ENCODE measurements around the gene GRID1. TPM values are rescaled to one million over a fixed set of nuclear protein-coding genes. Genes with fewer than 3 reads are reported as not detected.

Gene GRID1
- total RNA-seq, 2 donors from 2014 or later, result 0.27 to 0.85 TPM

GRCh38 chr10:86207226-86207625 lies 159.4 kb downstream of the GRID1 start:
- H3K36me3 ChIP-seq, result no peaks in the 10 kb centered on the region
- no peak for ATAC-seq (ENCODE audit: insufficient number of reproducible peaks, low FRiP score, low read depth)
- no peaks in the 10 kb centered on the region for H3K27me3 ChIP-seq (replicated peaks; ENCODE audit: insufficient read depth)
- no peaks in the 10 kb centered on the region for H3K4me1 ChIP-seq (ENCODE audit: control insufficient read depth in 1 of 2, low read depth in 2 of 2)
- no peak overlapping the region for H3K27ac ChIP-seq
- no peak overlapping the region for H3K4me3 ChIP-seq
- DNase-seq (ENCODE audit: low spot score), result no peak
- TF ChIP-seq, protein P1, sequence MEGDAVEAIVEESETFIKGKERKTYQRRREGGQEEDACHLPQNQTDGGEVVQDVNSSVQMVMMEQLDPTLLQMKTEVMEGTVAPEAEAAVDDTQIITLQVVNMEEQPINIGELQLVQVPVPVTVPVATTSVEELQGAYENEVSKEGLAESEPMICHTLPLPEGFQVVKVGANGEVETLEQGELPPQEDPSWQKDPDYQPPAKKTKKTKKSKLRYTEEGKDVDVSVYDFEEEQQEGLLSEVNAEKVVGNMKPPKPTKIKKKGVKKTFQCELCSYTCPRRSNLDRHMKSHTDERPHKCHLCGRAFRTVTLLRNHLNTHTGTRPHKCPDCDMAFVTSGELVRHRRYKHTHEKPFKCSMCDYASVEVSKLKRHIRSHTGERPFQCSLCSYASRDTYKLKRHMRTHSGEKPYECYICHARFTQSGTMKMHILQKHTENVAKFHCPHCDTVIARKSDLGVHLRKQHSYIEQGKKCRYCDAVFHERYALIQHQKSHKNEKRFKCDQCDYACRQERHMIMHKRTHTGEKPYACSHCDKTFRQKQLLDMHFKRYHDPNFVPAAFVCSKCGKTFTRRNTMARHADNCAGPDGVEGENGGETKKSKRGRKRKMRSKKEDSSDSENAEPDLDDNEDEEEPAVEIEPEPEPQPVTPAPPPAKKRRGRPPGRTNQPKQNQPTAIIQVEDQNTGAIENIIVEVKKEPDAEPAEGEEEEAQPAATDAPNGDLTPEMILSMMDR (IDR thresholded peaks at IDR 0.05), result no peak
- no peaks in the 10 kb centered on the region for H3K9me3 ChIP-seq

- Histone ChIP-seq H3K9me3 (no peaks in the 10 kb centered on the region), H3K27ac (no peak overlapping the region), H3K4me1 (ENCODE audit: control insufficient read depth in 1 of 2, low read depth in 2 of 2) (no peaks in the 10 kb centered on the region), H3K4me3 (no peak overlapping the region), H3K27me3 (replicated peaks; ENCODE audit: insufficient read depth) (no peaks in the 10 kb centered on the region), H3K36me3 (no peaks in the 10 kb centered on the region)
- no peak for DNase-seq (ENCODE audit: low spot score)
- TF ChIP-seq, protein P1 (IDR thresholded peaks at IDR 0.05), result no peak
- ATAC-seq (ENCODE audit: insufficient number of reproducible peaks, low FRiP score, low read depth), result no peak
These were observed 160.4 kb downstream of the GRID1 start for GRCh38 chr10:86206240-86206579.

DNA sequence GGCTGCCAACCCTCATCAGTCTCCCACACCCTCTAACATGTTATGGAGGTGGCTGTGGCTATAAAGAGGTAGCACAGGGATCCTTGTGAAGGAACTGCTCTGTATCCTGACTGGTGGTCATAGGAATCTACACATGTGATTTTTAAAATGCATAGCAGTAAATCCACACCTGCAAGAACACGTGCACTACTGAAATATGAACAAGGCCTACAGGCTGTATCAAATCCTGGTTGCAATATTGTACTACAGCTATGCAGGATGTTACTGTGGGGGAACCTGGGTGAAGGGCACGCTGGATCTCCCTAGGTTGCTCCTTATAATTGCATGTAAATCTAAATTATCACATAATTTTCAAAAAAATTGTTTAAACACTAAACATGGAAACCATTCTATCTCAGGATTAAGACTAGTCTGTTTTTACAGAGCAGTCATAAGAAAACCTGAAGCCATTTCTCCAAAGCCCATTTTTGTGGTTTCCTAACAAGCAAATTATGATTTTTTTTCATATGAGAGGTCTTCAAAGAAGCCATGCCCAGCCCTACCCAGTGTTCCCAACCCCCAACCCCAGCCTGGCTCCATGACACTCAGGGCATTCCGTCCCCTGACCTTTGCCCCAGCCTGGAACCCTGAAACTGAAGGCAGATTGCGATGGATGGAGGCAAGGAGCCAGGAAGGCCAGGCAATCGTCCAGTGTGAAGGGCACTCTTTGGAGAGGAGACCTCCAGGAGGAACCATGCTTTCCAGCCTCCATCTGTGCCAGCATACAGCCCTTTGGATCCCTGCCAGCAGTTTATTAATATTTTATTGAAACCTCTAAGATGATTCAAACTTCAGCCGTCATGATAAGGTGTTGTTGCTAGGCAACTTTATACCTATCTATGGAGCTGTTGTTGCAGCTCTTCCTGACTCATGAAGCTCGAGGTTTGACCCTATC lies 161.0 kb downstream of the GRID1 start:
- no peaks in the 10 kb centered on the region for H3K4me1 ChIP-seq (ENCODE audit: control insufficient read depth in 1 of 2, low read depth in 2 of 2)
- H3K9me3 ChIP-seq, result no peaks in the 10 kb centered on the region
- no peaks in the 10 kb centered on the region for H3K27me3 ChIP-seq (replicated peaks; ENCODE audit: insufficient read depth)
- ATAC-seq (ENCODE audit: insufficient number of reproducible peaks, low FRiP score, low read depth), result no peak
- H3K4me3 ChIP-seq, result no peak overlapping the region
- H3K36me3 ChIP-seq, result no peaks in the 10 kb centered on the region
- no peak for DNase-seq (ENCODE audit: low spot score)
- TF ChIP-seq, protein P1 (IDR thresholded peaks at IDR 0.05), result no peak
- no peak overlapping the region for H3K27ac ChIP-seq

DNA sequence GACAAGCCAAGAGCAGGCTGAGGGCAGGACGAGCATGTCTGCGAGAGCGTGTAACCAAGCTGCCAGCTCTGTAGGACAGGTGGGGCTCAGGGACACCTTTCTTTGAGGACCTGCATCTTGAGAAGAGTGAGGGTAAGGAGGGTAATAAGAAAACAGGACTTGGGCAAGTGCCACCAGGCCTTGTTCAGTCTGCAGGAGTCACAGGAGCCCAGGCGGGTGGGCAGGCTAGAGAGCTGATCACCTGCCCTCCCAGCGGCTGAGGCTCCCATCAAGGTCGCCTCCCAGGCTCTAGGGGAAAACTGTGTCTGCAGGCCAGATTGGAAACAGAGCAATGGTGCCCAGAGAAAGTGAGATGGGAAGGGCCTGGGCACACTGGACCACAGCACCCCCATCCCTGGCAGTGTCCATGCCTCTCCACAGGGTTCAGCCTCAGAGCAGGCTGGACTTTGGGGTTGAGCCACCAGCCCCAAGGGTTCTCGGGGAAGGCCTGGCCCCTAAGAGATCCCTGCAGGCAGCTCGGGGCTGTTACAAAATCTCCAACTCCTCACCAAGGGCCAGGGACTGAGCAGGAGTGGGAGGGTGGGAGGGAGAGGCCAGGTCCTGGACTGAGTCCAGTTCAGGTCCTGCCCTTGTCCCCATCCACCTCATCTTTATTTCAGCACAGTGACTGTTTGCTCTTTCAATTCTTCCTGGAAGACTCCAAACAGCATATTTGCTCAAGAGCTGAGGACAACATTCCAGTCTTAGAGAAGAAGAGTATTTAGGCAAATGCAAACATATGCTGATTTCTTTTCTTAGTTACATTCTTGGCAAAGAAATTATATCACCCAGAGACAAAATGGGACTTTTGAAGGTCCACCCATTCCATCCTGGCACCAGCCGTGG lies 161.9 kb downstream of the GRID1 start:
- H3K9me3 ChIP-seq, result no peaks in the 10 kb centered on the region
- no peaks in the 10 kb centered on the region for H3K27me3 ChIP-seq (replicated peaks; ENCODE audit: insufficient read depth)
- ATAC-seq (ENCODE audit: insufficient number of reproducible peaks, low FRiP score, low read depth) (no peak), DNase-seq (ENCODE audit: low spot score) (no peak)
- H3K4me3 ChIP-seq, result no peak overlapping the region
- no peaks in the 10 kb centered on the region for H3K4me1 ChIP-seq (ENCODE audit: control insufficient read depth in 1 of 2, low read depth in 2 of 2)
- TF ChIP-seq, protein P1 (IDR thresholded peaks at IDR 0.05), result no peak
- H3K27ac ChIP-seq, result no peak overlapping the region
- H3K36me3 ChIP-seq, result no peaks in the 10 kb centered on the region
